Hepatocyte (in vitro differentiated cells): Measurements from ENCODE around the gene SNTN.

Experiments
- EZH2 ChIP-seq: fragments of 200-600 bp; sonication (generic); IDR thresholded peaks from 2 replicates; pipeline ENCODE4 v1.6.1; 2016; ENCODE audit warnings: antibody characterized with exemption, mild to moderate bottlenecking, borderline replicate concordance
- TF ChIP-seq, protein P1 (sequence below): fragments of 200-600 bp; sonication (generic); IDR thresholded peaks from 2 replicates; pipeline ENCODE4 v1.5.1; 2016; ENCODE audit warnings: antibody characterized with exemption, mild to moderate bottlenecking; ENCODE audit not compliant: poor library complexity

DNA sequence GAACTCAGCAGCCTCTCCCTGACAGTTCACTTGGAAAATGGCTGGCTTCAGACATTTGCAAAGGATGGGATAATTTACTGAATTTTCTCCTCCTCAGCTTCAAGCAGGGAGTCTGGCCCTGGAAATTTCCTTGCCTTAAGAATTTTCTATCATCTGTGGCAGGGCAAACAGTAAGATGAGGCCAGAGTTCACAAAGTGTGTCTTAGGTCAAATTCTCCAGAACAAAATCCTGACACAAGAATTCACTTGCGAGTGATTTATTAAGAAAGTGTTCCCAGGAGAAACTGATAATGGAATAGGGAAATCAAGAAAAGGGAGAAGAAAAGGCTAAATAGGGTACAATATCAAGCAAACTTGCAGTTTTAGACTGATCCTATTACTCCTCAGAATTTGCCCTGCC is 55.3 kb downstream of the SNTN start:
- TF ChIP-seq, protein P1, sequence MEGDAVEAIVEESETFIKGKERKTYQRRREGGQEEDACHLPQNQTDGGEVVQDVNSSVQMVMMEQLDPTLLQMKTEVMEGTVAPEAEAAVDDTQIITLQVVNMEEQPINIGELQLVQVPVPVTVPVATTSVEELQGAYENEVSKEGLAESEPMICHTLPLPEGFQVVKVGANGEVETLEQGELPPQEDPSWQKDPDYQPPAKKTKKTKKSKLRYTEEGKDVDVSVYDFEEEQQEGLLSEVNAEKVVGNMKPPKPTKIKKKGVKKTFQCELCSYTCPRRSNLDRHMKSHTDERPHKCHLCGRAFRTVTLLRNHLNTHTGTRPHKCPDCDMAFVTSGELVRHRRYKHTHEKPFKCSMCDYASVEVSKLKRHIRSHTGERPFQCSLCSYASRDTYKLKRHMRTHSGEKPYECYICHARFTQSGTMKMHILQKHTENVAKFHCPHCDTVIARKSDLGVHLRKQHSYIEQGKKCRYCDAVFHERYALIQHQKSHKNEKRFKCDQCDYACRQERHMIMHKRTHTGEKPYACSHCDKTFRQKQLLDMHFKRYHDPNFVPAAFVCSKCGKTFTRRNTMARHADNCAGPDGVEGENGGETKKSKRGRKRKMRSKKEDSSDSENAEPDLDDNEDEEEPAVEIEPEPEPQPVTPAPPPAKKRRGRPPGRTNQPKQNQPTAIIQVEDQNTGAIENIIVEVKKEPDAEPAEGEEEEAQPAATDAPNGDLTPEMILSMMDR = no peak
- no peak for TF ChIP-seq EZH2
